ENCODE measurements around the gene GLRX5. TPM values are rescaled to one million over a fixed set of nuclear protein-coding genes. Genes with fewer than 3 reads are reported as not detected.

GLRX5 gene
- 38.9 TPM for total RNA-seq (ENCODE audit: unreplicated experiment)
- long read RNA-seq, transcript GLRX5-201 (2 exons, 1,564 nt) = major isoform, 20 of 20 reads
- long read RNA-seq, partial matches to known transcripts = 0 of 20 reads
- long read RNA-seq, other reads (novel, unspliced or antisense) = 0 of 20 reads

GRCh38 chr14:95534299-95535225, at the start of gene GLRX5:
GLRX5 (plus strand) TSS chr14:95535050; CDS start chr14:95535090, 40 bp downstream.
- Mint-ChIP-seq H3K27me3 (ENCODE audit: unreplicated experiment) (peaks cover 5% of the 10 kb centered on the region), H3K4me3 (ENCODE audit: unreplicated experiment) (peak within 1 kb of the TSS; percentile 94), H3K9me3 (ENCODE audit: unreplicated experiment) (no peaks in the 10 kb centered on the region), H3K36me3 (ENCODE audit: unreplicated experiment) (no peaks in the 10 kb centered on the region), H3K27ac (ENCODE audit: unreplicated experiment) (peak within 1 kb of the TSS; percentile 93), H3K4me1 (ENCODE audit: low read depth, unreplicated experiment) (peaks cover 36% of the 10 kb centered on the region)
- peak; percentile 96 for DNase-seq
- TF ChIP-seq, protein P1, sequence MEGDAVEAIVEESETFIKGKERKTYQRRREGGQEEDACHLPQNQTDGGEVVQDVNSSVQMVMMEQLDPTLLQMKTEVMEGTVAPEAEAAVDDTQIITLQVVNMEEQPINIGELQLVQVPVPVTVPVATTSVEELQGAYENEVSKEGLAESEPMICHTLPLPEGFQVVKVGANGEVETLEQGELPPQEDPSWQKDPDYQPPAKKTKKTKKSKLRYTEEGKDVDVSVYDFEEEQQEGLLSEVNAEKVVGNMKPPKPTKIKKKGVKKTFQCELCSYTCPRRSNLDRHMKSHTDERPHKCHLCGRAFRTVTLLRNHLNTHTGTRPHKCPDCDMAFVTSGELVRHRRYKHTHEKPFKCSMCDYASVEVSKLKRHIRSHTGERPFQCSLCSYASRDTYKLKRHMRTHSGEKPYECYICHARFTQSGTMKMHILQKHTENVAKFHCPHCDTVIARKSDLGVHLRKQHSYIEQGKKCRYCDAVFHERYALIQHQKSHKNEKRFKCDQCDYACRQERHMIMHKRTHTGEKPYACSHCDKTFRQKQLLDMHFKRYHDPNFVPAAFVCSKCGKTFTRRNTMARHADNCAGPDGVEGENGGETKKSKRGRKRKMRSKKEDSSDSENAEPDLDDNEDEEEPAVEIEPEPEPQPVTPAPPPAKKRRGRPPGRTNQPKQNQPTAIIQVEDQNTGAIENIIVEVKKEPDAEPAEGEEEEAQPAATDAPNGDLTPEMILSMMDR (IDR thresholded peaks at IDR 0.05; ENCODE audit: partially characterized antibody, unreplicated experiment) = peak; percentile 30

DNA sequence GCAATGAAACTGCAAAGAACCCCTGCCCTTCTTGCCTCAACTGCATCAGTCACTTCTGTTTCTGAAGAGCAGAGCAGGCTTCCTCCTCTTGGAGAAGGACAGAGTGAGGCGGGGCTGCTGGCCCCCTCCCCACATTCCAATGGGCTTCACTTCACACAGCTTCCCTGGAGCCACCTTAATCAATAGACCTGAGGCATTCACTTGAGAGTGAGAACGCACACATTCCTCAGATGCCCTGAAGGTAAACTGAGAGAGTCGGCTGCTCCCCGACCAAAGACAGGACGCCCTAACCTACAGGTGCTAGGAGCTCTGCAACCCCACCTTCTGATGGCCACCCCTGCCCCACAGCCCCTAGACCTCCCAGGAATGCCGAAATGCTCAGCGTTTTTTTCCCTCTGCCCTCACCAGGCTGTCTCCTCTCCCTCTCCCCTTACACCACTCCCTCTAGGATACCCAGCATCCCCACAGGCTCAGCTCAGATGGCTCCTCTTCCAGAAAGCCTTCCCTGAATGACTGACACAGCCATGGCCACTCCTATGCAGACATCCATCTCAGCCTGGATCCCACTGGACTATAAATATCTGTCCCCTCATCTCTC, 49.5 kb upstream of the GLRX5 start:
- DNase-seq = no peak
- Mint-ChIP-seq H3K27ac (ENCODE audit: unreplicated experiment) (no peak overlapping the region), H3K4me1 (ENCODE audit: low read depth, unreplicated experiment) (peaks cover 20% of the 10 kb centered on the region), H3K9me3 (ENCODE audit: unreplicated experiment) (peaks cover 4% of the 10 kb centered on the region), H3K36me3 (ENCODE audit: unreplicated experiment) (no peaks in the 10 kb centered on the region), H3K4me3 (ENCODE audit: unreplicated experiment) (no peak overlapping the region), H3K27me3 (ENCODE audit: unreplicated experiment) (peaks cover 8% of the 10 kb centered on the region)
- TF ChIP-seq, protein P1 (IDR thresholded peaks at IDR 0.05; ENCODE audit: partially characterized antibody, unreplicated experiment) = no peak

- peaks cover 4% of the 10 kb centered on the region for H3K9me3 Mint-ChIP-seq (ENCODE audit: unreplicated experiment)
- TF ChIP-seq, protein P1 (IDR thresholded peaks at IDR 0.05; ENCODE audit: partially characterized antibody, unreplicated experiment) = no peak
- H3K4me1 Mint-ChIP-seq (ENCODE audit: low read depth, unreplicated experiment) = peaks cover 12% of the 10 kb centered on the region
- no peak for DNase-seq
- no peak overlapping the region for H3K27ac Mint-ChIP-seq (ENCODE audit: unreplicated experiment)
- peaks cover 5% of the 10 kb centered on the region for H3K36me3 Mint-ChIP-seq (ENCODE audit: unreplicated experiment)
- peaks cover 6% of the 10 kb centered on the region for H3K27me3 Mint-ChIP-seq (ENCODE audit: unreplicated experiment)
- H3K4me3 Mint-ChIP-seq (ENCODE audit: unreplicated experiment) = no peak overlapping the region
These were observed 47.8 kb upstream of the GLRX5 start for GRCh38 chr14:95486875-95487668.

DNA sequence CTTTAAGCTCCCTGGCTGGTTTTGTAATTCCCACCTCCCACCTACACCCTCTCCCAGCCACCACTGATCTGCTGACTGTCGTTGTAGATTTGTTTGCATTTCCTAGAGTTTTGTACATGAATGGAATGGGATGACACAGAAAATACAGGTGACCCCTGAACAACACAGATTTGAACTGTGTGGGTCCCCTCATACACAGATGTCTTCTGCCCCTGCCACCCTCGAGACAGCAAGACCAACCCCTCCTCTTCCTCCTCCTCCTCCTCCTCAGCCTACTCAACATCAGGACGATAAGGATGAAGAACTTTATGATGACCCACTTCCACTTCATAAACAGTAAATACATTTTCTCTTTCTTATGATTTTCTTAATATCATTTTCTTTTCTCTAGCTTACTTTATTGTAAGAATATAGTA, 47.2 kb upstream of the GLRX5 start:
- peaks cover 12% of the 10 kb centered on the region for H3K4me1 Mint-ChIP-seq (ENCODE audit: low read depth, unreplicated experiment)
- peaks cover 6% of the 10 kb centered on the region for H3K27me3 Mint-ChIP-seq (ENCODE audit: unreplicated experiment)
- DNase-seq = no peak
- H3K36me3 Mint-ChIP-seq (ENCODE audit: unreplicated experiment) = peaks cover 5% of the 10 kb centered on the region
- TF ChIP-seq, protein P1 (IDR thresholded peaks at IDR 0.05; ENCODE audit: partially characterized antibody, unreplicated experiment) = no peak
- no peak overlapping the region for H3K4me3 Mint-ChIP-seq (ENCODE audit: unreplicated experiment)
- H3K9me3 Mint-ChIP-seq (ENCODE audit: unreplicated experiment) = peaks cover 4% of the 10 kb centered on the region
- H3K27ac Mint-ChIP-seq (ENCODE audit: unreplicated experiment) = no peak overlapping the region

Data from glutamatergic neuron (in vitro differentiated cells).